ENCODE measurements around the gene TMEM250. TPM values are rescaled to one million over a fixed set of nuclear protein-coding genes. Genes with fewer than 3 reads are reported as not detected.

Gene TMEM250
- polyA plus RNA-seq, 1 donor (not counting 4 experiments of a cell fraction or from before 2014, with no cell fraction given), result 9.9 TPM

GRCh38 chr9:136140966-136141365 is 22.3 kb upstream of the TMEM250 start:
- H3K27me3 ChIP-seq (ENCODE audit: control insufficient read depth, extremely low read depth, insufficient read depth, low read length), result peaks cover 32% of the 10 kb centered on the region
- peak overlapping the region; percentile 47 for H3K27ac ChIP-seq (ENCODE audit: control insufficient read depth, insufficient read depth, low read length)
- H4K20me1 ChIP-seq (ENCODE audit: control insufficient read depth, extremely low read depth, insufficient read depth, low read length), result no peaks in the 10 kb centered on the region
- H3K9ac ChIP-seq (ENCODE audit: control insufficient read depth, extremely low read depth, insufficient read depth, low read length), result no peak overlapping the region
- peaks cover 10% of the 10 kb centered on the region for H3K4me1 ChIP-seq (ENCODE audit: control insufficient read depth, extremely low read depth, insufficient read depth, low read length)
- no peaks in the 10 kb centered on the region for H3K79me2 ChIP-seq (ENCODE audit: control insufficient read depth, insufficient read depth, low read length)
- no peak for TF ChIP-seq CTCF (optimal IDR thresholded peaks at IDR 0.05 in 1 of 3, IDR thresholded peaks at IDR 0.05 in 1 of 3, conservative IDR thresholded peaks at IDR 0.05 in 1 of 3; ENCODE audit: extremely low read depth in 1 of 3, insufficient read depth in 2 of 3, low read length in 3 of 3)
- H3K4me3 ChIP-seq (ENCODE audit: control insufficient read depth in 2 of 3, extremely low read depth in 1 of 3, insufficient read depth in 2 of 3, low read depth in 1 of 3, low read length in 3 of 3), result no peak overlapping the region
- DNase-seq (ENCODE audit: low read depth, low spot score) (no peak), FAIRE-seq (peak; percentile 76)
- no peaks in the 10 kb centered on the region for H3K36me3 ChIP-seq (ENCODE audit: control insufficient read depth in 2 of 2, extremely low read depth in 1 of 2, insufficient read depth in 2 of 2, low read length in 2 of 2)
- peak overlapping the region; percentile 12 for H2AFZ ChIP-seq (ENCODE audit: control insufficient read depth, low read length)
- H3K9me3 ChIP-seq (ENCODE audit: control insufficient read depth, low read depth, low read length), result no peaks in the 10 kb centered on the region
- H3K4me2 ChIP-seq (ENCODE audit: control insufficient read depth, extremely low read depth, insufficient read depth, low read depth, low read length), result no peak overlapping the region
- no peaks in the 10 kb centered on the region for H3K9me1 ChIP-seq (ENCODE audit: control insufficient read depth, extremely low read depth, insufficient read depth, low read length)
- dilution Hi-C loops (cut with MboI; ENCODE audit: extremely low pct_ligation_motif_present, low sequenced_read_pairs), result no loop called here

- dilution Hi-C loops (cut with MboI; ENCODE audit: extremely low pct_ligation_motif_present, low sequenced_read_pairs), result no loop called here
- peak; percentile 67 for DNase-seq (ENCODE audit: low read depth, low spot score)
- no peak for TF ChIP-seq EZH2 (IDR thresholded peaks at IDR 0.05; ENCODE audit: low read length)
- no peak for TF ChIP-seq CTCF (optimal IDR thresholded peaks at IDR 0.05 in 1 of 3, IDR thresholded peaks at IDR 0.05 in 1 of 3, conservative IDR thresholded peaks at IDR 0.05 in 1 of 3; ENCODE audit: extremely low read depth in 1 of 3, insufficient read depth in 2 of 3, low read length in 3 of 3)
These were observed 21.4 kb upstream of the TMEM250 start for GRCh38 chr9:136140046-136140445.

More at GRCh38 chr9:136140046-136140445, 21.4 kb upstream of the TMEM250 start:
- H3K79me2 ChIP-seq (ENCODE audit: control insufficient read depth, insufficient read depth, low read length), result no peaks in the 10 kb centered on the region
- peaks cover 10% of the 10 kb centered on the region for H3K4me1 ChIP-seq (ENCODE audit: control insufficient read depth, extremely low read depth, insufficient read depth, low read length)
- peak; percentile 90 for FAIRE-seq
- no peak overlapping the region for H2AFZ ChIP-seq (ENCODE audit: control insufficient read depth, low read length)
- H4K20me1 ChIP-seq (ENCODE audit: control insufficient read depth, extremely low read depth, insufficient read depth, low read length), result no peaks in the 10 kb centered on the region
- H3K9ac ChIP-seq (ENCODE audit: control insufficient read depth, extremely low read depth, insufficient read depth, low read length), result no peak overlapping the region
- no peaks in the 10 kb centered on the region for H3K9me3 ChIP-seq (ENCODE audit: control insufficient read depth, low read depth, low read length)
- no peak overlapping the region for H3K4me2 ChIP-seq (ENCODE audit: control insufficient read depth, extremely low read depth, insufficient read depth, low read depth, low read length)
- no peaks in the 10 kb centered on the region for H3K36me3 ChIP-seq (ENCODE audit: control insufficient read depth in 2 of 2, extremely low read depth in 1 of 2, insufficient read depth in 2 of 2, low read length in 2 of 2)
- H3K27ac ChIP-seq (ENCODE audit: control insufficient read depth, insufficient read depth, low read length), result no peak overlapping the region
- H3K9me1 ChIP-seq (ENCODE audit: control insufficient read depth, extremely low read depth, insufficient read depth, low read length), result no peaks in the 10 kb centered on the region
- H3K4me3 ChIP-seq (ENCODE audit: control insufficient read depth in 2 of 3, extremely low read depth in 1 of 3, insufficient read depth in 2 of 3, low read depth in 1 of 3, low read length in 3 of 3), result no peak overlapping the region
- H3K27me3 ChIP-seq (ENCODE audit: control insufficient read depth, extremely low read depth, insufficient read depth, low read length), result peaks cover 36% of the 10 kb centered on the region

Data from keratinocyte (primary cell).